NCI-H128 (cell line): ENCODE data around the gene AMPD3.

Experiments used
- DNase-seq: peaks from one replicate; lab custom pipeline; 2025; ENCODE audit not compliant: unreplicated experiment; lab: John Stamatoyannopoulos, UW

AMPD3 gene

DNA sequence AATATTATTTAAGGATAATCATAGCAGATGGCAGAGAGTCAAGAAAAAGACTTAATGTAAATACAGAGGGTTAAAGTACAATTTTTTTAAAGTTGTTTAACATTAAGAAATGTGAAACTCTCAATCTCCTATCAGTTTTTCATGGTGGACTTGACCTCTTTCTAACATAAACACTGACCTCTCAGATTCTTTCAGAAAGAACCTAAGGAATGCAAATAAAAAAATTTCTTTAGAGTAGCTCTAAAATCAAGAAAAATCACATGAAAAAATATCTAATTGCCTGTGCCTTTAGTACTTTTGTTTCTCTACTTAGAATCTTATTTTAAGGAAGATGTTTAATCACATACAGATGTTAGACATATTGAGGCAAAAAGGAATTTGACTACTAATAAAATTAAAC is 73.1 kb downstream of the AMPD3 start:
- DNase-seq = no peak

DNA sequence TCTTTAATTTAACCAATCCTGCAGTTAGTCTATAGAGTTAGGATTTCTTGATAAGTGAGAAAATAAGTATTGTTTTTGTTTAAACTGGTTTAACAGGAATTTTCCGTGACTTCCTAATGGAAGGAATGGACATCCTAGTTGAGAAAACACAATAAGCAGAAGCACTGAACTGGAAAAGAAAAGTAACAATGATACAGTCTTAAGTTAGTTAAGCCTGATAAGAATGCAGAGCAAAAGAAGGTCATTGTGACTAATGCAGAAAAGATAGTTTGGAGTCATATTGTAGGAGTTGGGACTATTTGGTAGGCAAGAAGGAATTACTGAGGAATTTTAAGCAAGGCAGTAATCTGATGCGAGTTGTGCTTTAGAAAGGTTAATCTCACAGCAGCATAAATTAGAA is 74.2 kb downstream of the AMPD3 start:
- no peak for DNase-seq

DNA sequence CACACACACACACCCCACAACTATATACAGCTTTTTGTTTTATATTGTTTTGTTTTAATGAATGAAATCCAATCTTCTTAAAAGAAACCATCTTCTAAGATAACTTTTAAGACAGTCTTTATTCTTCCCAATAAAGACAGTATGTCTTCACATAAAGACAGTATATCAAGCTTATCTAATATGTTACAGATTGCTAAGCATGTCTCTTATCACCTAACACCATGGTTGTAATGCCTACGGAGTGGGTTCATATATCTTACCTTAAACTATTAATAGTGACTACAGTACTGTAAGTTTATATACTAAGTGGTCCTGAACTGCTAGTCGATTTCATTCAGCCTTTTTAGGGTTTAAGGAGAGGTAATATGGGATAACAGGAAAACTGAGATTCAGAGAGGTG is 77.5 kb downstream of the AMPD3 start:
- no peak for DNase-seq

DNA sequence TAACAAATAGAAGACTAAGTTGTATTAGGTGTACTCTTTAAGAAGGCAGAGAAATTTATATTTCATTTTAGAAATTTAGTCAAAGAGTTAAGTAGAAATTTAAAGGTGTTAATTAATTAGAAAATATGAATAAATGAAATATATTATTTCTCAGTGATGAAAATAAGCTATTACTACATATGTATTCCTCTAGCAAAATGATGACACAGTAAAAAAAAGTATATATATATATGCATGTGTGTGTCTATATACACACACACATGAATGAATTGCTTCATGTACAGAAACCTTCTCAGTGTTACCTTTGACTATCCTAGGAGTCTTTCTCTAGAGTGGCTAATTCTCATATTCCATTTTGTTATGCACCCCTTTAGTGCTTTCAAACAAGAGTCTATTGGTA is 78.3 kb downstream of the AMPD3 start:
- no peak for DNase-seq

DNA sequence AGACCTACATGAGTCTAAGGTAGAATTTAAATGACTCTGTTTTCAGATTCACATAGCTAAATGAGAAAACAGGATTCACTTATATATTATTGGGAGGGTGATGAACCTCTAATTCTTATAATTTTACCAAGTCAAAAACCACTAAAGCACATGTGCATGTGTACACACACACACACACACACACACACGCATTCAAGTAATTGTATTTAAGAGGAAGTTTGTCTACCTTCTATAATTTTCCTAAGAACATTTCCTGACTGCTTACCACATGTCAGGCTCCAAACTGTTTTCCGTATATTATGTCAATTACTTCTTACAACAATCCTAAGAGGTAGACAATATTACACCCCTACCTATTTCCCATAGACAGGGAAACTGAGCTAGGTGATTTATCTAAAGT is 79.3 kb downstream of the AMPD3 start:
- DNase-seq = no peak

DNA sequence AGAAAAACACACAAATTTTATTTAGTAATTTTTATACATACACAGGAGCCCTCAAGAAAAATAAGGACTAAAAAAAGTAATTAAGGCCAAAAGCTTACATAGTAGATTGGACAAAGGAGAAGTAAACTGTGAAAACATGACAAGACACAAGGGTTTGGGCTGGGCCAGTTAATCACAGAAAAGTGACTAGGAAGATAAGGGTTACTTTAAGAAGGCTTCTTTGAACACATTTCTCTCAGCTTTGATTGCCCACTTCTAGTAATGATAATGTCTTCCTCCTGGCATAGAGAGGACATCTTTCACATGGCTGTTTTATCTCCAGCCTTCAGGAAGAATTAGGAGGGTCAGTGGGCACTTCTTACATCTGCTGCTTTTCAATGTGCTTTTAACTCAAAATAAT is 82.5 kb downstream of the AMPD3 start:
- DNase-seq = no peak

DNA sequence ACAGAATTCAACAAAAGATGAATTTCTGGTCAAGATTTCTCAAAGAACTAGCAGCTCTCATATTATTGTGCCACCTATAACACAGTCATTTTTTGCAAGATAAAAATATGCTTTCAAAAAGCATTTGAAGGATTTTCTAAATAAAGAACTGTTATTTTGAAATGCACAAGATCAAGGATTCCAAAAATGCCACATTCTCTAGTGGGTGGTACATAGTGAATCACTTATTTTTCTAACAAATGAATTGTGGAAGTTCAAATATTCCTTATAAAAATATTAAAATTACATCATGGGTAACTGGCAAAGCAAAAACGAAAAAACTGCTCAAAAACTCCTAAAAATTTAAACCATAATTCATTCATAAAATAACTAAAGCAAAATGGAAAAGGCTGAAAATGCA is 83.9 kb downstream of the AMPD3 start:
- no peak for DNase-seq

DNA sequence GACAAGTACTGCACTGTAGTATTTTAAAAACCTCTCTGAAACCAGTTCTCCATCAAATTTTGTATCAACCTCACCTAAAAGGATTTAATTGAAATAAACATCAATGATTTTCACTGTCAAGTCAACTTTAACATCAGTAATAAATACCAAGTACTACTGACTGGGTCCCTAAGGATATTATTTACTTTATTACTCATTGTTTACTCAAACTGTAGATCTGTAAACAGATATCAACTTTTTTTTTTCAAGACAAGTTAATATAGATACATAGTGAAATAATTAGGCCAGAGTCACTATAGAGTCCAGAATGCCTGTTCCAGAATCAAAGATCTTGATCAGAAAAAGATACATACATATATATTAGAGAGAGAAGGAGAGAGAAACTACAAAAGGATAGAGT is 84.3 kb downstream of the AMPD3 start:
- DNase-seq = no peak

DNA sequence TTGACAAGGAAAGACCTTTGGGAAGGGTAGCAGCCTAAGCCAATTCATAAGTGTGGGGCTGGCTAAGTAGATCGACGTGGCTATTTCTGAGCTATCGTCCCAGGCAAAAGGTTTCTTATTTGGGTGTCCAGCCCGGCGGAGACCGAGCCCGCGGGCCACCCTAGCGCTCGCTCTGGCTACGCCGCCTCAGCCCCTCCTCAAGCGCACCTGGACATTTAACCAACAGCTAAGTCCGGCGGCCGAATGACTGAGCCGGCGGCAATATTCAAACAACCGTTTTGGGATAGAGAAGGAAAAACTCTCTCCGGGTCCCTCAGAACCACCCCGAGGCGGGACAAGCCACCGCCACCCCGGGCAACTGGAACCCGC is 85.5 kb downstream of the AMPD3 start:
- DNase-seq = no peak

DNA sequence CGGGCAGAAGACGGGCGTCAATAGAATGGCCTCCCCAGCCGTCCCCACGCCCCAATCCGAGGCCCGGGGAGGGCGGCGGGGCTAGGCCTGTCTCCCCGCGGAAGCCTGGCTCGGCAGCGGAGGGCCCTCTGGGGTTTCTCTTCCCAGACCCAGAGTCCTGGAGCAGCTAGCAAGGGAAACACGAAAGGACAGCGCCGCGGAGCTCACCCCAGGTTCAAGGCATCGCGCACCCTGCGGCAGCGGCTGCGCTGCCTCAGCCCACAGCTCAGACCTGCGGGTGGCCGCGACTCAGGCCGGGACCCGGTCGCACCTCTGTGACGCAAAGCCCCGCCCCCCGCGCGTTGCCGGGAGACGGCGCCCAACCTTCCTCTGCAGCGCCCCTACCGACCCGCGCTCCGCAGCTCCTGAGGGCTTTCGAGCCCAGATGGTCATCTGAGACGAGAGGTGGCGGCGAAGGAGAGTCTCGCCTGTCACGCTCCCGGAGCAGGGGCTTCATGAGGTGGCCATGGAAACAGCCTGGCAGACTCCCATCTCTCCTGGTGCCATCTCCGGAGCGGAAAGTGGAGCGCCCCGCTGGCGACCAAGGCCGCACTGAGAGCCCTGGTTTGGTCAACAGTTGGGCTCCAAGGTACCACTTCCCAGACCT is 86.0 kb downstream of the AMPD3 start, which contains the start of gene RNF141:
Gene RNF141 (minus strand): TSS at position 273 of the 646 bp plus-strand sequence. CDS start 7,029 bp downstream, outside the sequence.
- peak; percentile 93 for DNase-seq

DNA sequence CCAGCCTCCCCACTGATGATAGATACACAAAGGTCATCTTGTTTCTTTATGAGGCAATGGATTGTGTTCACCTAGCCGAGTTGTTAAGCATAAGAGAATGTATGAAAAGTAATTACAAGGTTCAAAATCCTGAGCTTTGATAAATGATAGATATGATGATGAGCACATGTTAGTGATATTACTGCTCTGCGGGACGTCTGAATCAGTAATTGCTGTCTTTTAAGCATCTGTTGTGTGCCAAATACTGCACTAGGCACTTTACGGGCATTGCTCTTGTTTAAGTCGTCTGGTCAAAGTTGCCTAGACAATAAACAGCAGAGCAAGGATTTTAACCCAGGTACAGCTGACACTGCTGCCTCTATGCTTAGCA is 86.5 kb downstream of the AMPD3 start:
- no peak for DNase-seq

DNA sequence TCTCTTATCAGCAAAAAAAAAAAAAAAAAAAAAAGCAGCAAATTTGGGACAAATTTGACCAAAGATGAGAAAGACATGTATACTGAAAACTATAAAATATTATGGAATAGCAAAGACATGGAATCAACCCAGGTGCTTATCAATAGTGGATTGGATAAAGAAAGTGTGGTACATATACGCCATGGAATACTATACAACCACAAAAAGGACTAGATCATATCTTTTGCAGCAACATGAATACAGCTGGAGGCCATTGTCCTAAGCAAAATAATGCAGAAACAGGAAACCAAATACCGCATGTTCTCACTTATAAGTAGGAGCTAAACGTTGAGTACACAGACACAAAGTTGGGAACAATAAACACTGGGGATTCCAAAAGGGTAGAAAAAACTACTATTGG is 87.7 kb downstream of the AMPD3 start:
- DNase-seq = no peak

DNA sequence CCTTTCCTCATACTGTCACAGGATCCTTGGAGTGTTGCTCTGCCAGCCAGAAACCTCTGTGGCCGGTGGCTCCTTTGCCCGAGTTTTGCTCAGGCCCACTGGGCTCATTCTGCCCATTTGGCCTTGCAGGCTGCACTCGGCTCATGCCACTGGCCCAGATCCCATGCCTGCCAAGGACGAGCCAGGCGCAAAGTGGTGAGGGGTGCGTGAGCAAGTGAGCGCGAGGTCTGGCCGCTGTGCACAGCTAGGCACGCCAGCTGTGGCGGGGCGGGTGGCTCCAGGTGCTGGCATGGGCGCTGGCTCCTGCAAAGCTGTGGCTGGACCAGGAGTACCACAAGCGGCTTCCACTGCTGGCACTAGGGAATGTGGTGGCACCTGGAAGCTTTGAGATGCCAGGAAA is 88.7 kb downstream of the AMPD3 start:
- DNase-seq = no peak

DNA sequence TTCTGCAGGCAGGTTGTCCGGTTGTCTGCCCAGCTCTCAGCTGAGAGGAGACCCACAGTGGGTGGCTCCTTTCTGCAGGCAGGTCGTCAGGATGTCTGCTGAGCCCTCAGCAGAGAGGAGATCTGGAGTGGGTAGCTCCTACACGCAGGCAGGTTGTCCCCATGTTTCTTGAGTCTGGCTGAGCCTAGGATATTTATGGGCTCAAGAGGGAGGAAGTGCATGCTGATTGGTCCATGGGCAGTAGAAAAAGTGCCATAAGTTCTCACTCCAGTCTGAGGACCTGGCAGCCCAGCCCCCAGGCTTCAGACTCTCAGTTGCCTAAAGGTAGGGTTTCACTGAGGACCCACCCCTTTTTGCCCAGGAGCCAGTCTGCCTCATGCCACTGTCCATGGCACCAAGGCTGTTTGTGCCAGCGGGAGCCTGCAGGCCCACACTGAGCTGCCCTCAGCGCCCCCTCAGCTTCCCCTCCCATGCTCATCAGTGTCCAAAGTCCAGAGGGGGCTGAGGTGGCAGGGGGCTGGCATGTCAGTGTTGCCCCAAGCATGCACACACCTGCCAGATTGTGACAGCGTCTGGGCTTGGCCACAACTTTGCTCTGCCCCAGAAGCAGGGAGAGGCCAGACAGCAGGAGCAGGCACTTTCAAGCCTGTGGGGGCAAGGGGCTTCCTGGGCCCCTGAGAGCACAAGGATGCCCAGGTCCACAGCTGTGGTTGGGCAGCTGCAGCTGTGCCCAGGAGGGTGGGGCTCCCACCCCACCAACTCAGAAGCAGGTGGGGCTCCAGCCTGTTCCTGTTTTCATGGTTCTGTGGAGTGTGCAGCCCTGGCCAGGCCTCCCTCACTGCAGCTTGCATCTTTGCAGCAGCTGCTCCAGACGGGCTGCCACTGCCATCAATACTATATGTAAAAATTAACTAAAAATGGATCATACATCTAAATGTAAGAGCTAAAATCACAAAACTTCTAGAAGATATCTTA is 89.7 kb downstream of the AMPD3 start:
- no peak for DNase-seq

DNA sequence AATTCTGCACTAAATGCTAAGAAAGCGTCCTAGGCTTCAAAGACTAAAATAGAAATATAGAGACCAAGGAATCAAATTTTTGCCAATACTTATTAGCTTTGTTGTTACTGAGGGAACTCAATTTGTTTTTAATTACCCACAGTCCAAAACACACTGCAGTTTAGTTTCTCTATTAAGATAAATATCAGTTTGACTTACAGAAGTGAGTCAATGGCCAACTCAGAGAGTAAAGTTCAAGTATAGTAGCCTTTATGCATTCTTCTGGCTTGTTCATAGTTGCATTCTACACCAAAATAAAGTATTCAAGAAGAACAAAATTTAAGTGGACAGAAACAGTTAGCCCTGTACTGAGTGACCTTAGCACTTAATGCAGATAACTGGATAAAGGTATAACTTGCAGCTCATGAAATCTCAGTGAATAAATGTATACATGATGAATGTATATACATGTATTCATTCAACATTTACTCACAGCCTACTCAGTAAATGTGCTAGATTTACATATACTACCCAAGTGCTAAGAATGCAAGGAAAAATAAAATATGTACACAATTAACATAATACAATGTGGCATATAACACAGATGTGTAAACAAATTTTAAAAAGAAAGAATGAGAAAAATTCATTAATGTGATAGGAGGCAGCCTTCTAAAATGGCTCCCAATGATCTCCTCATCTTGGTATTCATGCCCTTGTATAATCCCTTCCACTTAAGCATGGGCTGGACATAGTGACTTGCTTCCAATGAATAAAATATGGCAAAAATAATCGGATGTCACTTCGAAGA is 95.6 kb downstream of the AMPD3 start:
- no peak for DNase-seq

DNA sequence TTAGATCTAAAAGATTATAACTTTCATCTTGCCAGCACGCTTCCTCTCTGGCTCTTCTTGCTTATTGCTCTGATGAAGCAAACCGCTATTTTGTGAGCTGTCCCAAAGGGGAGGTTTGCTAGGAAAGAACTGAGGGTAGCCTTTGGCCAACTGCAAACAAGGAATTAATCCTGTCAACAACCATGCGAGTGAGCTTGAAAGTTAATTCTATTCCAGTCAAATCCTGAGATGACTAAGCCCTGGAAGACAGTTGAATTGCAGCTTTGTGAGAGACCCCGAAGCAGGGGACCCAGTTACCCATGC is 96.2 kb downstream of the AMPD3 start:
- DNase-seq = no peak

DNA sequence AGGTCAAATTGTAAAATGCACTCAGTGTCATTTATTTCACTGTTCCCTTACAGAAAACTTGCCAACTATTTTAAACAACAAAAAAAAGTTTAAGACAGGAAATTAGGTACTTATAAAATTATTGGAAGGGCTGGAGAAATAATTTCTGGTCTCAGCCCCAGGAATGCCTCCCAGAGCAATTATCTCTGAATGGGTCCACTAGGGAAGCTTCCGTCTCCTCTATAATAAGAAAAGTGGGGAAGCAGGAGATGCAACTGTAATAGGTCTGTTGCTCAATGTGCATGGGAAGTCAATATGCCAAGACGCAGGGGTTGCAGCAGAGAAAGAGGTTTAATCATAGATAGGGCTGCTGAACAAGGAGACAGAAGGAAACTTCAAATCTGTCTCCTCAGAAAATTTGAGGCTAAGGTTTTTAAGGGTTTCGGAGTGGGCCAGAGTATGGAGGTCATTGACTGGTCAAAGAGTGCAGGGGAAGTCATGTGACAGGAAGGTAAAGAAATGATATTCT is 96.8 kb downstream of the AMPD3 start:
- no peak for DNase-seq

DNA sequence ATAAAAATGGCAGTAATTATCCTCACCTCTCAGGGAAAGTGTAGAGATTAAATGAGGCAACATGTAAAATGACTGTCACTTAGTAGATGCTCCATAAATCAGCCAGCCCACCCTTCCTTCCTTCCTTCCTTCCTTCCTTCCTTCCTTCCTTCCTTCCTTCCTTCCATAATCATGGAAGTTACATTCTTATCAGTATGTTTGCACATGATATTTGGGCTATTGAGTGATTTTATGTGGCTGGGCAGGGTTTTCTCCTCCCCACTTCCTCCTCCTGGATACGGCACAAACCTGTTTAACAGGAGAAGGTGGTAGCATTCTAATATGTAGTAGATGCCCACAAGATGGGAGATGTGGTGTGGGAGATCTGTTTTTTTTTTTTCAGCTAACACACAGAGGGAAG is 101.5 kb downstream of the AMPD3 start:
- no peak for DNase-seq
